Measurements from ENCODE around the gene MAPRE3.

The MAPRE3 gene

GRCh38 chr2:26951236-26951635, 19.2 kb upstream of the MAPRE3 start:
- no peak for DNase-seq

GRCh38 chr2:26952374-26952773, 18.1 kb upstream of the MAPRE3 start:
- DNase-seq = no peak

- DNase-seq = no peak
Measured at GRCh38 chr2:26954135-26954534, 16.3 kb upstream of the MAPRE3 start.

- no peak for DNase-seq
Measured at GRCh38 chr2:26957041-26957440, 13.4 kb upstream of the MAPRE3 start.

- no peak for DNase-seq
Measured at GRCh38 chr2:26957534-26957933, 12.9 kb upstream of the MAPRE3 start.

GRCh38 chr2:26959331-26959730, 11.1 kb upstream of the MAPRE3 start:
- no peak for DNase-seq

- no peak for DNase-seq
Measured at GRCh38 chr2:26964446-26965130, 5.8 kb upstream of the MAPRE3 start.

- no peak for DNase-seq
Measured at GRCh38 chr2:26968001-26968400, 2.4 kb upstream of the MAPRE3 start.

- no peak for DNase-seq
Measured at GRCh38 chr2:26969077-26969844, 1.2 kb upstream of the MAPRE3 start.

- peak; percentile 31 for DNase-seq
Measured at GRCh38 chr2:26970928-26971627, 641 bp downstream of the MAPRE3 start.

- no peak for DNase-seq
Measured at GRCh38 chr2:26971911-26972786, 1.7 kb downstream of the MAPRE3 start.

- no peak for DNase-seq
Measured at GRCh38 chr2:26974352-26974751, 3.9 kb downstream of the MAPRE3 start.

GRCh38 chr2:26975102-26975501, 4.7 kb downstream of the MAPRE3 start:
- DNase-seq = no peak

GRCh38 chr2:26975656-26976055, 5.2 kb downstream of the MAPRE3 start:
- DNase-seq = no peak

- no peak for DNase-seq
Measured at GRCh38 chr2:26976237-26976636, 5.8 kb downstream of the MAPRE3 start.

GRCh38 chr2:26977012-26977411, 6.6 kb downstream of the MAPRE3 start:
- DNase-seq = no peak

- no peak for DNase-seq
Measured at GRCh38 chr2:26978061-26978596, 7.7 kb downstream of the MAPRE3 start.

- no peak for DNase-seq
Measured at GRCh38 chr2:26979741-26980140, 9.3 kb downstream of the MAPRE3 start.

- DNase-seq = no peak
Measured at GRCh38 chr2:26980971-26981370, 10.5 kb downstream of the MAPRE3 start.

GRCh38 chr2:26982102-26982742, 11.8 kb downstream of the MAPRE3 start:
- DNase-seq = no peak

- DNase-seq = no peak
Measured at GRCh38 chr2:26983746-26984145, 13.3 kb downstream of the MAPRE3 start.

- DNase-seq = no peak
Measured at GRCh38 chr2:26985807-26986206, 15.4 kb downstream of the MAPRE3 start.

All from activated T-cell treated with anti-CD3 and anti-CD28 coated beads, Interleukin-2, amount 50 U/mL, for 1 hour (primary cell).